BLaER1 (cell line): Measurements from ENCODE around the gene ATG9A.

Source experiments
- H3K27ac ChIP-seq: shearing (Covaris generic); formaldehyde crosslinking; 2 replicates; pipeline ENCODE4 v1.8.1; 2022
- H3K27me3 ChIP-seq: shearing (Covaris generic); formaldehyde crosslinking; 2 replicates; pipeline ENCODE4 v1.8.1; 2022
- H3K36me3 ChIP-seq: shearing (Covaris generic); formaldehyde crosslinking; 2 replicates; pipeline ENCODE4 v1.8.1; 2022
- H3K4me1 ChIP-seq: shearing (Covaris generic); formaldehyde crosslinking; 2 replicates; pipeline ENCODE4 v1.8.1; 2022
- H3K4me2 ChIP-seq: shearing (Covaris generic); formaldehyde crosslinking; 2 replicates; pipeline ENCODE4 v1.8.1; 2022
- H3K4me3 ChIP-seq: shearing (Covaris generic); formaldehyde crosslinking; 2 replicates; pipeline ENCODE4 v1.8.1; 2022
- H3K9ac ChIP-seq: shearing (Covaris generic); formaldehyde crosslinking; 2 replicates; pipeline ENCODE4 v1.8.1; 2022
- H3K9me3 ChIP-seq: shearing (Covaris generic); formaldehyde crosslinking; 2 replicates; pipeline ENCODE4 v1.8.1; 2022
- H4K20me1 ChIP-seq: shearing (Covaris generic); formaldehyde crosslinking; 2 replicates; pipeline ENCODE4 v1.8.1; 2022
- Cebpa-rat ChIP-seq: shearing (Covaris generic); IDR thresholded peaks from 2 replicates; pipeline ENCODE4 v1.8.1; 2022

ATG9A gene

GRCh38 chr2:219199470-219200211, 29.8 kb downstream of the ATG9A start:
- no peak overlapping the region for H3K4me2 ChIP-seq
- no peaks in the 10 kb centered on the region for H3K27me3 ChIP-seq
- H3K27ac ChIP-seq = no peak overlapping the region
- H3K4me3 ChIP-seq = no peak overlapping the region
- H3K9me3 ChIP-seq = no peaks in the 10 kb centered on the region
- no peaks in the 10 kb centered on the region for H3K36me3 ChIP-seq
- H4K20me1 ChIP-seq = no peaks in the 10 kb centered on the region
- TF ChIP-seq Cebpa-rat = no peak
- no peaks in the 10 kb centered on the region for H3K4me1 ChIP-seq
- no peak overlapping the region for H3K9ac ChIP-seq

- Histone ChIP-seq H3K4me1 (no peaks in the 10 kb centered on the region), H3K27me3 (no peaks in the 10 kb centered on the region), H3K27ac (no peak overlapping the region), H3K9ac (no peak overlapping the region), H3K36me3 (no peaks in the 10 kb centered on the region), H3K4me2 (no peak overlapping the region), H4K20me1 (no peaks in the 10 kb centered on the region), H3K4me3 (no peak overlapping the region), H3K9me3 (no peaks in the 10 kb centered on the region)
- no peak for TF ChIP-seq Cebpa-rat
Measured at GRCh38 chr2:219198974-219199373, 30.5 kb downstream of the ATG9A start.

- no peaks in the 10 kb centered on the region for H3K4me1 ChIP-seq
- no peak for TF ChIP-seq Cebpa-rat
- no peaks in the 10 kb centered on the region for H3K27me3 ChIP-seq
- no peaks in the 10 kb centered on the region for H3K9me3 ChIP-seq
- no peak overlapping the region for H3K4me3 ChIP-seq
- H3K36me3 ChIP-seq = no peaks in the 10 kb centered on the region
- no peak overlapping the region for H3K27ac ChIP-seq
- no peaks in the 10 kb centered on the region for H4K20me1 ChIP-seq
- H3K4me2 ChIP-seq = no peak overlapping the region
- H3K9ac ChIP-seq = no peak overlapping the region
Measured at GRCh38 chr2:219197388-219197787, 32.0 kb downstream of the ATG9A start.

GRCh38 chr2:219186754-219187456, 42.5 kb downstream of the ATG9A start:
- peaks cover 12% of the 10 kb centered on the region for H3K4me1 ChIP-seq
- H3K4me3 ChIP-seq = no peak overlapping the region
- no peaks in the 10 kb centered on the region for H3K9me3 ChIP-seq
- H3K9ac ChIP-seq = no peak overlapping the region
- H3K27me3 ChIP-seq = no peaks in the 10 kb centered on the region
- H3K27ac ChIP-seq = no peak overlapping the region
- no peak overlapping the region for H3K4me2 ChIP-seq
- TF ChIP-seq Cebpa-rat = no peak
- peaks cover 16% of the 10 kb centered on the region for H4K20me1 ChIP-seq
- H3K36me3 ChIP-seq = peaks cover 37% of the 10 kb centered on the region

- Histone ChIP-seq H3K9me3 (no peaks in the 10 kb centered on the region), H3K4me2 (no peak overlapping the region), H3K27me3 (no peaks in the 10 kb centered on the region), H3K9ac (no peak overlapping the region), H3K27ac (no peak overlapping the region), H3K36me3 (peaks cover 63% of the 10 kb centered on the region), H3K4me3 (no peak overlapping the region), H4K20me1 (peaks cover 40% of the 10 kb centered on the region), H3K4me1 (peaks cover 38% of the 10 kb centered on the region)
- no peak for TF ChIP-seq Cebpa-rat
Measured at GRCh38 chr2:219184121-219184520, 45.3 kb downstream of the ATG9A start.

- peaks cover 42% of the 10 kb centered on the region for H3K4me1 ChIP-seq
- peaks cover 45% of the 10 kb centered on the region for H4K20me1 ChIP-seq
- H3K4me2 ChIP-seq = no peak overlapping the region
- no peaks in the 10 kb centered on the region for H3K27me3 ChIP-seq
- TF ChIP-seq Cebpa-rat = no peak
- H3K27ac ChIP-seq = no peak overlapping the region
- H3K9ac ChIP-seq = peak overlapping the region; percentile 13; the same call in 1 of the 2 replicates
- H3K4me3 ChIP-seq = no peak overlapping the region
- H3K36me3 ChIP-seq = peaks cover 63% of the 10 kb centered on the region
- no peaks in the 10 kb centered on the region for H3K9me3 ChIP-seq
Measured at GRCh38 chr2:219183151-219183772, 46.2 kb downstream of the ATG9A start.

- peaks cover 45% of the 10 kb centered on the region for H4K20me1 ChIP-seq
- no peaks in the 10 kb centered on the region for H3K27me3 ChIP-seq
- H3K9ac ChIP-seq = peak overlapping the region; percentile 13
- no peak overlapping the region for H3K4me3 ChIP-seq
- H3K9me3 ChIP-seq = no peaks in the 10 kb centered on the region
- H3K4me2 ChIP-seq = peak overlapping the region; percentile 32
- no peak overlapping the region for H3K27ac ChIP-seq
- peaks cover 63% of the 10 kb centered on the region for H3K36me3 ChIP-seq
- TF ChIP-seq Cebpa-rat = no peak
- H3K4me1 ChIP-seq = peaks cover 42% of the 10 kb centered on the region
Measured at GRCh38 chr2:219182331-219183150, 46.9 kb downstream of the ATG9A start.

GRCh38 chr2:219181531-219181930, 47.9 kb downstream of the ATG9A start:
- H3K4me2 ChIP-seq = peak overlapping the region; percentile 32; the same call in 1 of the 2 replicates
- H3K4me1 ChIP-seq = peaks cover 42% of the 10 kb centered on the region
- peak overlapping the region; percentile 21; the same call in 1 of the 2 replicates for H3K9ac ChIP-seq
- H3K4me3 ChIP-seq = no peak overlapping the region
- H3K9me3 ChIP-seq = no peaks in the 10 kb centered on the region
- peaks cover 63% of the 10 kb centered on the region for H3K36me3 ChIP-seq
- no peaks in the 10 kb centered on the region for H3K27me3 ChIP-seq
- peaks cover 45% of the 10 kb centered on the region for H4K20me1 ChIP-seq
- H3K27ac ChIP-seq = no peak overlapping the region
- no peak for TF ChIP-seq Cebpa-rat

GRCh38 chr2:219180961-219181360, 48.5 kb downstream of the ATG9A start:
- peaks cover 45% of the 10 kb centered on the region for H4K20me1 ChIP-seq
- H3K4me3 ChIP-seq = no peak overlapping the region
- H3K4me2 ChIP-seq = no peak overlapping the region
- no peaks in the 10 kb centered on the region for H3K9me3 ChIP-seq
- H3K27ac ChIP-seq = no peak overlapping the region
- H3K9ac ChIP-seq = peak overlapping the region; percentile 21; the same call in 1 of the 2 replicates
- H3K27me3 ChIP-seq = no peaks in the 10 kb centered on the region
- no peak for TF ChIP-seq Cebpa-rat
- peaks cover 63% of the 10 kb centered on the region for H3K36me3 ChIP-seq
- H3K4me1 ChIP-seq = peaks cover 45% of the 10 kb centered on the region
